ENCODE results near the gene CHMP4B.
"Not testable (repeated sequence)": the region's sequence is repeated elsewhere in the genome, so short reads cannot be mapped to it uniquely, and the experiment has no call there.

CHMP4B gene

DNA sequence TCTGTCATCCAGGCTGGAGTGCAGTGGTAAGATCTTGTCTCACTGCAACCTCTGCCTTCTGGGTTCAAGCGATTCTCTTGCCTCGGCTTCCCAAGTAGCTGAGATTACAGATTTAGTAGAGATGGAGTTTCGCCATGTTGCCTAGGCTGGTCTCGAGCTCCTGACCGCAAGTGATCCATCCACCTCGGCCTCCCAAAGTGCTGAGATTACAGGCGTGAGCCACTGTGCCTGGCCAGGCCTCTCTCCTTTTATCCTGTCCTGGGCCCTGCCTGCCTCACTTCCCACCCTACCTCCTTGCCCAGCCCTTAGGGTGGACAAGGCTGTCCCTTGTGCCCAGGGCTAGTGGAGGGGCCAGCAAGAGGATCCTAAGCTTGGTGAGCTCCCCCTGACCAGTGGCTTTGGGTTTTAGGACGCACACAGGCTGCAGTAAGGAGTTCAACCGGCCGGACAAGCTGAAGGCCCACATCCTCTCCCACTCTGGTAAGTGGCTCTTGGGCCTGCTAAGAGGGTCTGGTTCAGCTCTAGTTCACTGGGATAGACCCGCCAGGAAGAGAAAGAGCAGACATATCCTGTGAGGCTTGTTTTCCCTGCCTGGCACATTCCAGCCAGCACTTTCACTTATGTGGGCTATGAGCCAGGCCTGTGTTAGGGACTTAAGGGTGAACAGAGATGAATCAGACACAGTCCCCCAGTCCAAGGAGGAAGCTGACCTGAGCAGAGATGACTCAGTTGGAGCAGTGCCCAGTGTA is 21.9 kb upstream of the CHMP4B start:
- no peak for DNase-seq (ENCODE audit: low read depth in 1 of 2, low spot score in 1 of 2)

DNA sequence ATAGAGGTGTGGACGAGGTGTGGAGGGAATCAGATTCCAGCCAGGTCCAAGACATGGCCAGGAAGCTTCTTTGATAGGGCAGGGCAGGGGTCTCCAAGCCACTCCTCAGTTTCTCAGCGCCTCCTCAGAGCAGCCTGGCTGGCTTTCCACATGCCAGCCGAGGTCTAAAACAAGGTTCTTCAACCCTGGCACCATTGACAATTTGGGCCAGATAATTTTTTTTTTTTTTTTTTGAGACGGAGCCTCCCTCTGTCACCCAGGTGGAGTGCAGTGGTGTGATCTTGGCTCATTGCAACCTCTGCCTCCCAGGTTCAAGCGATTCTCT is 21.3 kb upstream of the CHMP4B start:
- no peak for DNase-seq (ENCODE audit: low read depth in 1 of 2, low spot score in 1 of 2)

DNA sequence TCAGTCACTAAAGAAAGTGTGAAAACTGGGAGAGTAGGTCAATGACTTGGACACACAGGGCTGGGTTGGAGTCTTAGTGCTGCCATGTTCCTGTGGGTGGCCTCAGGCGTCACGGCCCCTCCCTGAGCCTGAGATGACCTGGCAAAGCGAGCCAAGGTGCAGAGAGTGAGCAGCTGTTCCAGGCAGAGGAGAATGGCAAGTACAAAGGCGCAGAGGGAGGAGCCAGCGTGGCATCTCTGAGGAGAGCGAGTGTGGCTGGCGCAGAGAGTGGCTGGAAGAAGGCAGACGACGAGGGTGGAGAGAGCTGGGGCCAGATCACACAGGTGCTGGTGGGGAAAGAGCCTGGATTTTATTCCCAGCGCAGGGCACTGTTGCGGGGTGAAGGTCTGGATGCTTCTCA is 20.6 kb upstream of the CHMP4B start:
- no peak for DNase-seq (ENCODE audit: low read depth in 1 of 2, low spot score in 1 of 2)

DNA sequence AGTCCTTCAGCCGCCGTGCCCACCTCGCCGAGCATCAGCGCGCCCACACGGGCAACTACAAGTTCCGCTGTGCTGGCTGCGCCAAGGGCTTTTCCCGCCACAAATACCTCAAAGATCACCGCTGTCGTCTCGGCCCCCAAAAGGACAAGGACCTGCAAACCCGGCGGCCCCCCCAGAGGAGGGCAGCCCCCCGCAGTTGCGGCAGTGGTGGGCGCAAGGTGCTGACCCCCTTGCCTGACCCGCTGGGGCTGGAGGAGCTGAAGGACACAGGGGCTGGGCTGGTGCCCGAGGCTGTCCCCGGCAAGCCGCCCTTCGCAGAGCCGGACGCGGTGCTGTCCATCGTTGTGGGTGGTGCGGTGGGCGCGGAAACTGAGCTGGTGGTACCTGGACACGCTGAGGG is 20.1 kb upstream of the CHMP4B start:
- DNase-seq (ENCODE audit: low read depth in 1 of 2, low spot score in 1 of 2): no peak

DNA sequence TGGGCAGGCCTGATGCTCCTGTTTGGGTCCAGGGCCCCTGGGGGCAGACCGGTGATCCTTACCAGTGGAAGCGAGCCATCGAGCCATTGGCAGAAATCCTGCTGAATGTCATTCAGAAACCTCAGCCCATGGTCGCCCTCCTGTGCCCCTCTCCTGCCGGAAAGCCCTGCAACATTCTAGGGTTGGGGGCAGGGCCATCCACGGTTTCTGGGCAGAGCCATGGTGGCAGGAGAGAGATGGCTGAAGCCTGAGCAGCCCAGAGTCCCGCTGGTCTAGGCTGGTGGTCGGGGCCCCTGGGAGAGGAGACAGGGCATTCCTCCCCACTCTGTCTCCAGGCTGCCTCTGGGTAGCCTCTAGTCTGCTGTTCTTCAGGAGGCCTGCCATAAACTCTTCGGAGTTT is 19.6 kb upstream of the CHMP4B start:
- DNase-seq (ENCODE audit: low read depth in 1 of 2, low spot score in 1 of 2): no peak

DNA sequence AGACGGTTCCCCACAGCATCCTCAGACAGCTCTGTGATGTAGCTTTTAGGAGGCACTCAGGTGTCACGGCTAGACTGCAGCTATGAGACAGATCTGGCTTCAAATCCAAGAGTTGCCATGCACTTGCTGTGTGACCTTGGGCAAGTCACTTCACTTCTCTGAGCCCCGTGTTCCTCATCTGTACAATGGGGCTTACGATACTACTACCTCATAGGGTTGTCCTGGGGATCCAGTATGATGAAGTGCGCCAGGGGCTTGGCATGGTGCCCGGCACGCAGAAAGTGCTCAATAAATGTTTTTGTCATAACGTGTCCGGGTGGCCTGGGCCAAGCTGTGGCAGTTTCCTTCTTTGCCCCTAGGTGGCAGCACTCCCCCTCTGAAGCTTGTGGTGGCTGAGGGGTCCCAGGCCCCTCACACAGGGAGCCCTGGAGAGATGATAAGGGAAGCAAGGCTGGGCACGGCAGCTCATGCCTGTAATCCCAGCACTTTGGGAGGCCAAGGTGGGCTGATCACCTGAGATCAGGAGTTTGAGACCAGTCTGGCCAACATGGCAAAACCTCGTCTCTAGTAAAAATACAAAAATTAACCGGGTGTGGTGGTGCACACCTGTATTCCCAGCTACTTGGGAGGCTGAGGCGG is 19.1 kb upstream of the CHMP4B start:
- DNase-seq (ENCODE audit: low read depth in 1 of 2, low spot score in 1 of 2): peak; percentile 18 to 25

DNA sequence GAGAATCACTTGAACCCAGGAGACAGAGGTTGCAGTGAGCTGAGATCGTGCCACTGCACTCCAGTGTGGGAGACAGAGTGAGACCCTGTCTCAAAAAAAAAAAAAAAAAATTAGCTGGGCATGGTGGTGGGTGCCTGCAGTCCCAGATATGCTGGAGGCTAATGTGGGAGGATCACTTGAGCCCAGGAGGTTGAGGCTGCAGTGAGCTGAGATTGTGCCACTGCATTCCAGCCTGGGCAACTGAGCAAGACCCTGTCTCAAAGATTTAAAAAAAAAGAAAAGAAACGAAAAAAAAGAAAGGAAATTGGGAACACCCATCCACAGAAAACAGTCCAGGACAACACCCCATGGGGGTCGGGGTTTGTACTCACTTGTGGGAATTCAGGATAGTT is 18.6 kb upstream of the CHMP4B start:
- DNase-seq (ENCODE audit: low read depth in 1 of 2, low spot score in 1 of 2): not testable (repeated sequence)

DNA sequence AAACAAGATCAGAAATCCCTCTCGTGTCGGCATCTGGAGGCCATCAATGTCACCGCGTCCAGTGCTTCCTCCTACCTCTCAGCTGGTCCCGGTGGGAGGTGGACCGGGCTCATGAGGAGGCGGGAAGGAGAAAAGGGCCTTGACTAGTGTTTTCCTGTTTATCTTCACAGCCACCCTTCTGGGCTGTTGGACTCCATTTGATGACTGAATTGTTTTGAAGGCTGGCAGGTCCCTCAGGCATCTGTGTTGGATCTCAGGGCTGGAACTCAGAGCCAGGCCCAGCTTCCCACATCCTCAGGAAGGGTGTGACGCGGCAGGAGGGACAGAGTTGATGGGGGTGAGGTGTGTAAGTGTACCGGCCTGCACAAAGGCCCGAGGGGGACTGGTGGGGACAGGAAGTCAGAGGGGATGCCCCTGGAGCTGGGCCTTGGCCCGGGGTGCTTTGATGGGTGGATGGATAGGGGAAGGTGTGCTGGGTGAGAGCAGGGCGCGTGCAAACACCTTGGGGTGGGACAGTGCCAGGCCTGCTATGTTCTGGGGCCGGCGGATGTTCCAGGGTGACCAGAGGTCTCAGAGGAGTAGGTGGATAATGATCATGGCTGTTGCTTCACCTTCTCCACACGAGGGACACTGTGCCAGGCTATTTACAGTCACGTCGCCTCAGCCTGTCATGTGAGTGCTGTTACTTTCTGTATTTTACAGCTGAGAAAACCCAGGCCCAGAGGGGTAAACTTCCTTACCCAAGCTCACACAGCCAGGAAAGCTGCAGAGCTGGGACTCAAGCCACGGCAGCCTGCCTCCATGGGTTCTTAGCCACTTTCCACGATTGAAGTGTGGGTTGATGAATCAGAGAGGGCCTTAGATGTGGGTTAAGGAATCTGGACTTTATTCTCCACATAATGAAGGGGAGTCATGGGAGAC is 17.9 kb upstream of the CHMP4B start:
- no peak for DNase-seq (ENCODE audit: low read depth in 1 of 2, low spot score in 1 of 2)

DNA sequence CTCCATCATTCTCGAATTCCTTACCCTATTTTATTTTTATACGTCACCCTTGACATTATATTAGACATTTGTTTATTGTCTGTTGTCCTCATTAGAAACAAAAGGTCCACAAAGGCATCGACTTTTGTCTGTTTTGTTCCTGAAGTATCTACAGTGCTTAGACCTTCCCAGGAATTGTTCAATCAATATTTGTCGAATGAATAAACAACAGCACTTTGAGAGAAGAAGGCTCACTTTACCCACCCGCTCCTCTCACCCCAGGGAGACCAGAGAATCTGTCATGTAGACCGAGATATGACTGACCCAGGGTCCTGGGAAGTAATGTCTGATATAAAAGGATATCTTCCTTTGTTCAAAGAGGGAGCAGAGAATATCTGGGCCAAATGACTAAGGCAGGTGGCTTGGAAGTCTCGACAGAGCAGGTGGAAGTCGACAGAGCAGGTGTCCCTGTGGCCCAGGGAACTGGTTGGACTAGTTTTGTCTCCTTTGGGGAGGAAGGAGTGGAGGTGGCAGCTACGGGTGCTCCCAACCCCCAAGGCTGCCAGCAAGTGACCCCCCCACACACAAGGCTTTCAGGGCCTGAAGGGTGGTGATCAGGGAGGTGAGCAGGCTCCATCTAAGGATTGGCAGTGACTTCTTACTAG is 14.8 kb upstream of the CHMP4B start:
- DNase-seq (ENCODE audit: low read depth in 1 of 2, low spot score in 1 of 2): no peak

DNA sequence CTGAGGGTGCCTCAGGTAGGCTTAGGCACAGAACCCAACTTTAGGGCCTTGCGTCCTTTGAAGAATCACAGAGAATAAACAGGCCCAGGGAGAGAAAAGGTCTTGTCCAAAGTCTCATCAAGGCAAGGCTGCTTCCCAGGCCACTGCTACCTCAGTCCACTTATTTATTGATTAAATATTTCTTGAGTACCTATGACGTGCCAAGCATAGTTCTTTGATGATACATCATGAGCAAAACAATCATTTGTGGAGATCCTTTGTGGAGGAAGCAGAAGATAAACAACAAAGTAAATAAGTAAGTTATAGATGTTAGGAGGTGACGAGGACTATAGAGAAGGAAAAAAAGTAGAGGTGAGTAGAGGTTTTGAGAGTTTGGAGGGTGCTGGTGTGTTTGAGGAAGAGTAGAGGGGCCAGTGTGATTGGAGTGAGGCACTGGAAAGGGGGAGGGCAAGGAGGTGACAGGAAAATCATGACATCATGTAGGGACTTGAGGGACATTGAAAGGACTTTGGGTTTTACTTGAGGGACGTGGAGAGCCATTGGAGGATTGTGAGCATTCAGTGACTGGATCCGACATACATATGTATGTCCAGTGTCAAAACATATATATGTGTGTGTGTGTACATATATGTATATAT is 14.1 kb upstream of the CHMP4B start:
- DNase-seq (ENCODE audit: low read depth in 1 of 2, low spot score in 1 of 2): no peak

DNA sequence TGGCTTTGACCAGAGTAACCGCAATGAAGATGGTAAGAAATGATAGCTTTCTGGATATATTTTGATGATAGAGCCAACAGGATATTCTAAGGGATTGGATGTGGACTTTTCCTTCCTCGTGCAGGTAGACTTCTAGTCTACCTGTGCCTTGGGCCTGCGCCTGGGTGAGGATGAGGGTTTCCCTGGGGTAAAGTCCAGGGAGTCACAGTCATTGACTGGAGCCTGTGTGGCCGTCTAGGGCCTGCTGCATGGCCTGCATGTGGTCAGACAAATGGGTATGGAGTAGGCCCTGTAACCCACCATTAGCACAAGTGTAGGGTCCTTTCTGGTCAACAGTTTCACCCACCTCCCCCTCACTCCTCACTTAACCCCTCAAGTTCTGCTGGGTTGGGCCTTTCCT is 12.7 kb upstream of the CHMP4B start:
- no peak for DNase-seq (ENCODE audit: low read depth in 1 of 2, low spot score in 1 of 2)

DNA sequence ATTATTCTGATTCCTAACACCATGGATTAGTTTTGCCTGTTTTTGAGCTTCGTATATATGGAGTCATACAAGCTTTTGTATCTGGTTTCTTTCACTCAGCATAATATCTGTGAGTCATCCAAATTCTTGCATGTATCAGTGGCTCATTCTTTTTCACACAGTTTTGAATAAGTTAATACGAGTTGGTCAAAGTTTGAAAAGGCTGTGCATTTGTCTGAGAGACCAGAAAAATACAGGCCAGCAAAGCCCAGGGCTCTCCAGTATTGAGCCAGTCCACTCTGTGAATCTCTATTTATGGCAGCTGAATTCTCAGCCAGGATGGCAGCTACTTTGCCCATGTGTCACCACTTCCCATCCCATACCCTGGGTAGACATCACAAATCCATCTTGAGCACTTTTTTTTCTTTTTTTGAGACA is 7.2 kb upstream of the CHMP4B start:
- no peak for DNase-seq (ENCODE audit: low read depth in 1 of 2, low spot score in 1 of 2)

DNA sequence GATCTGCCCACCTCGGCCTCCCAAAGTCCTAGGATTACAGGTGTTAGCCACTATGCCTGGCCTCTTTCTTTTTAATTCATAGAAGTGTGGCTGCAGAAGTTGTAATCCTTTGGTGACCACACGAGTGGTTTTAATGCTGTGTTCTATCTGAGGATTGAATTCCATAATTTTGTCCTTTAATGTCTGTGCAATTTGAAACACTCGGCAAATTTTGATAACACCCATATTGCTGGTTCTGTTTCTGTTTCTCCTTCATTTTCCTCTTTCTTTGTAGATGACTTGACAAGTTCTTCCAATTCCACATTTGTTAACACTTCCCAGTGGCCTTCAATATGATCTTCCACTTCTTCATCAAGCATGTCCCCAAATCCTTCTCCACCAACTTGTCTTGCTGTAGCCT is 2.8 kb upstream of the CHMP4B start:
- no peak for DNase-seq (ENCODE audit: low read depth in 1 of 2, low spot score in 1 of 2)

DNA sequence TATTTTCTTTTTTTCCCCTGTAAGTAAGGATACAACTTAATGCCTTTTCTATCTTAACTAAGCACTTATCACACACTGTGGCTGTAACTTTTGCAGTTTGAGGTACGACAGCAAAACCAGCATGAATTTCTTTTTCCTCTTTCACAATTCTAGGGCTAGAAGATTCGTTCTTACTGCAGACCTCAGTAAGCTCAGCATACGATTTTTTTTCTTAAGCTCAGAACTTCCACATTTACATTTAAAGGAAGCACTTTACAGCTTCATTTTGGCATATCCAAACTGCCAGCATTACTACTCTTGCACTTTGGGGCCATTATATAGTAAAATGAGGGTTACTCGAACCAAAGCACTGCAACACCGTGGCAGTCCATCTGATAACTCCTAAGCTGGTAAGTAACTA is 889 bp upstream of the CHMP4B start:
- DNase-seq (ENCODE audit: low read depth in 1 of 2, low spot score in 1 of 2): no peak

DNA sequence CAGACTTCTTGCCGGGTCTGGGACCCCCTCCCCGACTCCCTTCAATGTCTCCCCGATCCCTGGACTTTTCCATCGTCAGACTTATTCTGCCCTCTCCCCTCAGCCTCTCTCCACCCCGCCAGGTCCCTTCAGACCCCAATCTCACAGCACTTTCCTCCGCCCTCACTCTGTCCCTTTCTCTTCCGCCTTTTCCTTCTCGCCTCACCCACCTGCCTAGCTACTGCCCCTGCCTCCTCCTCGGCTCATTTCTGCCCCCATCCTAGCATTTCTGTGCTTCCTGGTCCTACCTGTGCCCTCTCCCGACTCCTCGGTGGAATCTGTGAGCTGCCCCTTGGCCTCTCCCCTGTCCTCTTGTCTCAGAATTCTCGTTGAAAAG is 616 bp downstream of the CHMP4B start:
- DNase-seq (ENCODE audit: low read depth in 1 of 2, low spot score in 1 of 2): no peak

DNA sequence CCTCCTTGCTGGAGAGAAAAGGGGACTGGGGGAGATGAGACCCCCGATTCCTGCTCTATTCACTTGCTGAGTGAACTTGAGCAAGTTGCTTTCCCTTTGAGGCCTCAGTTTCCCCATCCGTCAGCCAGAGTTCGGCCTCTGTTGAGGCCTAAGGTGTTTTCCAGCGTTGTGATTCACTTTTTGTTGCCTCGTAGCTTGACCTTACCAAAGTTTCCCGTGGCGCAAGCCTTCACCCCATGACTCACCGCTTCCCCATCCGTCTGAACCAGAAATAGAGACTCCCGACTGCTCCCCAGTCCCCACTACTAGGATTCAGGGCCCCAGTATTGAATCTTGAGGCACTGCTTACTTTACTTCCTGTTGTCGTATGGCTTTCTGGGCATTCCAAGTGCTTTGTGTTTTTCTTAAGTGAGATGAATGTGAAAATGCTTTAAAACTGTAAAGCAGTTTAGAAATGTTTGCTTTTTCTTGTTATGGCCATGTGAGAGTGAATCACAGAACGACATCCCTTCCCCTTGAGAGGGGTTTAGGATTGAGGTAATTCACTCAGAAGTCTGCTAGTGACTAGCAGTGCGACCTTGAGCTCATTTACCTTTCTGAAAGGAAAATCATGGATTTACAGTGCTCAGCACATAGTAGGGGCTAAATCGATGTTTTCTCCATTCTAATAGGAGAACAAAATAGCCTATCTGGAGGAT is 1.2 kb downstream of the CHMP4B start:
- DNase-seq (ENCODE audit: low read depth in 1 of 2, low spot score in 1 of 2): peak in 1 of 2 donors; percentile 26

DNA sequence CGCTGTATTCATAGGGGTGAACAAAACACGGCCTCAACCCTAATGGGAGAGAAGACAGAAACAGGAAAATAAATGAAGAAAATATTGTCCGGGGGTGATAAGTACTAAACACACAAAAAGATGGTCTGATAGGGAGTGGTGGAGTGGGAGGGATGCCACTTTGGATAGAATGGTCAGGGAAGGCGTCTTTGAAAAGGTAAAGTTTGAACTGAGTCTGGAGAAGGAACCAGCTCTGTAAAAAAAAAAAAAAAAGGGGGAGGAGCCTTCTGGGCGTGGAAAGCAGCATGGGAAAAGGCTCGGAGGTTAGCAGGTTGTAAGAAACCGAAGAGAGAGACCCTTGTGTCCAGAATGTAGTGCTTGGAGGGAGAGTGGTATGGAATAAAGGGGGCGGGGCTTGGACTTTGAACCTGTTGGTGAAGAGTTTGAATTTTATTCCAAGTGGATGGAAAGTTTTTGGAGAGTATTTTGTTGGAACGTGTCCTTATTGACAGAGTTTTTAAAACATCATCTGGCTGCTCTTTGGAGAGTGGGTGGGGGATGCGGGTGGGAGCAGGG is 1.8 kb downstream of the CHMP4B start:
- no peak for DNase-seq (ENCODE audit: low read depth in 1 of 2, low spot score in 1 of 2)

DNA sequence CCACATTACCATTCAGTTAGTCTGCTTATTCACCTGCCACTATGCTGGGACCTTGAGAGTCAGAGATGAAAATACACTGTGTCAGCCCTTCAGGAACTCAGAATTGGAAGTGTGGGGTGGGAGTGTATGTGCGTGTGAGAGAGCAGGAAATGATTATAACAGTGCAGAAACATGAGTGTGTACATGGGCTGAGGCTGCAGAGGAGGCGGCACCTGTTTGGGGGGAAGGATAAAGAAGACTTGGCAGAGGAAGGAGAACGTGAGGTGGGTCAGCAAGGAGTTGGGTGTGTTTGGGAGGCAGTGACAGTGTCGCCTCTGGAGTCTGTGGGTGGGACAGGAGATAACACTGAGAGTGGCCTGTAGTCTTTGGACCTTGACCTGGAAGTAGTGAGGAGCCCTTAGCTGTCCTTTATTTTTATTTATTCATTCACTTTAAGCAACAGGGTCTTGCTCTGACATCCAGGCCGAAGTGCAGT is 3.1 kb downstream of the CHMP4B start:
- no peak for DNase-seq (ENCODE audit: low read depth in 1 of 2, low spot score in 1 of 2)

DNA sequence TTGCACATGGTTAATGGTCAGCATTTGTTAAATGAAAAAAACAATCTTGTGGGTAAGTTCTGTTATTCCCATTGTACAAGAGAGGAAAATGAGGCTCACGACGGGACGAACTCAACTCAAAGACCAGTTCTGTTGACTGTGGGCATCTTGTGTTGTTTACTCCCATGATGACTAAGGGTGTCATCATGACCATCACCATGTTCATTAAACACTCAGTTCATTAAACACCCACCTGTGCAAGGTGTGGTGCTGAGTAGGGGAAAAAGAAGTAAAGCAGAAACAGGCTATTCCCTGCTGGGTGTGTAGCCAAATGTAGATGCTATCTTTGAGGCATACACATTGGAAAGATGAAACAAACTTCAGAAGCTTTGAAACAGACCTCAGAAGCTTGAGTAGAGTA is 4.5 kb downstream of the CHMP4B start:
- DNase-seq (ENCODE audit: low read depth in 1 of 2, low spot score in 1 of 2): no peak

DNA sequence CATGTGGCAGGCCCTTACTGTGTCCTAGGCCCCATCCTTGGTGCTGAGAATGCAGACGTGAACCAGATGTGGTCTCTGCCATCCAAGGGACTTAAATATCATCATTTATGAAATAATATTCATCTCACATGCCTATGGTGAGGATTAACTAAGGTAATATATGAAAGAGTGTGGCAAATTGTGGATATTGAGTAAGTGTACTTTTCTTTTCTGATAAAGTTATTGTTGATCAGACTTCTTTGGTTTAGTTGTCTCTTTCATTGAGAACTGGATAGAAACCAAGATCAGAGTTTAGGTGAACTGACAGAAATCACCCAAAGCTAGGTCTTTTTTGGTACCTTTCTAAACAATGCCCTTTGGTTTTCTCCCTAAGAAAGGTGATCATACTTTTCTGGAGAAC is 5.0 kb downstream of the CHMP4B start:
- DNase-seq (ENCODE audit: low read depth in 1 of 2, low spot score in 1 of 2): no peak
